ENCODE results near the gene TIMELESS.

- TF ChIP-seq, protein P1, sequence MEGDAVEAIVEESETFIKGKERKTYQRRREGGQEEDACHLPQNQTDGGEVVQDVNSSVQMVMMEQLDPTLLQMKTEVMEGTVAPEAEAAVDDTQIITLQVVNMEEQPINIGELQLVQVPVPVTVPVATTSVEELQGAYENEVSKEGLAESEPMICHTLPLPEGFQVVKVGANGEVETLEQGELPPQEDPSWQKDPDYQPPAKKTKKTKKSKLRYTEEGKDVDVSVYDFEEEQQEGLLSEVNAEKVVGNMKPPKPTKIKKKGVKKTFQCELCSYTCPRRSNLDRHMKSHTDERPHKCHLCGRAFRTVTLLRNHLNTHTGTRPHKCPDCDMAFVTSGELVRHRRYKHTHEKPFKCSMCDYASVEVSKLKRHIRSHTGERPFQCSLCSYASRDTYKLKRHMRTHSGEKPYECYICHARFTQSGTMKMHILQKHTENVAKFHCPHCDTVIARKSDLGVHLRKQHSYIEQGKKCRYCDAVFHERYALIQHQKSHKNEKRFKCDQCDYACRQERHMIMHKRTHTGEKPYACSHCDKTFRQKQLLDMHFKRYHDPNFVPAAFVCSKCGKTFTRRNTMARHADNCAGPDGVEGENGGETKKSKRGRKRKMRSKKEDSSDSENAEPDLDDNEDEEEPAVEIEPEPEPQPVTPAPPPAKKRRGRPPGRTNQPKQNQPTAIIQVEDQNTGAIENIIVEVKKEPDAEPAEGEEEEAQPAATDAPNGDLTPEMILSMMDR (IDR thresholded peaks at IDR 0.05): no peak
- no peak for TF ChIP-seq POLR2A (IDR thresholded peaks at IDR 0.05)
Observed at GRCh38 chr12:56488041-56488955, 39.1 kb upstream of the TIMELESS start, which contains the start of gene GLS2.
